NCI-H1092 treated with DMSO at 0.1 percent for 48 hours (cell line): ENCODE data around the gene TOX3.

Source experiments
- DNase-seq: peaks from one replicate; lab custom pipeline; 2025; lab: John Stamatoyannopoulos, UW

The TOX3 gene

GRCh38 chr16:52537516-52537915 lies 9.4 kb downstream of the TOX3 start:
- no peak for DNase-seq

- peak; percentile 13 for DNase-seq
Observed at GRCh38 chr16:52535076-52535475, 11.9 kb downstream of the TOX3 start.

- DNase-seq: no peak
Observed at GRCh38 chr16:52533296-52533695, 13.6 kb downstream of the TOX3 start.

- DNase-seq: no peak
Observed at GRCh38 chr16:52532384-52532783, 14.6 kb downstream of the TOX3 start.

GRCh38 chr16:52529226-52529625 lies 17.7 kb downstream of the TOX3 start:
- no peak for DNase-seq

- peak; percentile 85 for DNase-seq
Observed at GRCh38 chr16:52528393-52529065, 18.4 kb downstream of the TOX3 start.

GRCh38 chr16:52526830-52527229 lies 20.1 kb downstream of the TOX3 start:
- DNase-seq: no peak

GRCh38 chr16:52526116-52526828 lies 20.7 kb downstream of the TOX3 start:
- DNase-seq: no peak

GRCh38 chr16:52521570-52521969 lies 25.4 kb downstream of the TOX3 start:
- no peak for DNase-seq

GRCh38 chr16:52518884-52519283 lies 28.1 kb downstream of the TOX3 start:
- DNase-seq: no peak

GRCh38 chr16:52515068-52515671 lies 31.8 kb downstream of the TOX3 start:
- peak; percentile 44 for DNase-seq

GRCh38 chr16:52512297-52512987 lies 34.5 kb downstream of the TOX3 start:
- DNase-seq: no peak

GRCh38 chr16:52501746-52502145 lies 45.2 kb downstream of the TOX3 start:
- no peak for DNase-seq

GRCh38 chr16:52500963-52501362 lies 46.0 kb downstream of the TOX3 start:
- no peak for DNase-seq

- DNase-seq: peak; percentile 26
Observed at GRCh38 chr16:52499060-52499440, 47.9 kb downstream of the TOX3 start.

- no peak for DNase-seq
Observed at GRCh38 chr16:52498328-52499059, 48.4 kb downstream of the TOX3 start.

GRCh38 chr16:52497067-52497816 lies 49.7 kb downstream of the TOX3 start:
- peak; percentile 98 for DNase-seq

GRCh38 chr16:52496051-52496876 lies 50.7 kb downstream of the TOX3 start:
- peak; percentile 96 for DNase-seq

- peak; percentile 33 for DNase-seq
Observed at GRCh38 chr16:52494621-52495020, 52.3 kb downstream of the TOX3 start.

GRCh38 chr16:52494145-52494544 lies 52.8 kb downstream of the TOX3 start:
- DNase-seq: peak; percentile 50
